Activated CD8-positive, alpha-beta T cell treated with anti-CD3 and anti-CD28 coated beads for 36 hours (primary cell): ENCODE results near the gene RPN2. TPM values are rescaled to one million over a fixed set of nuclear protein-coding genes. Genes with fewer than 3 reads are reported as not detected.

Experiments used
- ATAC-seq: fragments of 200-7000 bp; cut with Tn5 transposase; one replicate; pipeline ENCODE4 v1.10.0; 2021; ENCODE audit warnings: mild to moderate bottlenecking, moderate library complexity
- CTCF ChIA-PET: fragments of 350-600 bp; sonication (Branson Sonifier 250); formaldehyde crosslinking; loops from one replicate; lab custom pipeline; 2021; ENCODE audit warnings: antibody characterized with exemption; lab: Charles Lee
- POLR2A ChIA-PET: fragments of 350-600 bp; sonication (Branson Sonifier 250); formaldehyde crosslinking; loops from one replicate; lab custom pipeline; 2021; ENCODE audit warnings: antibody characterized with exemption; lab: Charles Lee
- DNase-seq: peaks from one replicate; pipeline ENCODE4 v3.0.0-alpha.2; 2020
- H3K27ac Mint-ChIP-seq: one replicate; pipeline ENCODE4 v1.8.0; 2021; ENCODE audit warnings: mild to moderate bottlenecking, mixed read lengths
- H3K27me3 Mint-ChIP-seq: one replicate; pipeline ENCODE4 v1.8.0; 2021; ENCODE audit warnings: mixed read lengths
- H3K36me3 Mint-ChIP-seq: one replicate; pipeline ENCODE4 v1.8.0; 2021; ENCODE audit warnings: low read depth, mixed read lengths
- H3K4me1 Mint-ChIP-seq: one replicate; pipeline ENCODE4 v1.8.0; 2021; ENCODE audit warnings: low read depth, mixed read lengths
- H3K4me3 Mint-ChIP-seq: one replicate; pipeline ENCODE4 v1.8.0; 2021; ENCODE audit warnings: mild to moderate bottlenecking, moderate library complexity, mixed read lengths
- H3K9me3 Mint-ChIP-seq: one replicate; pipeline ENCODE4 v1.8.0; 2021; ENCODE audit warnings: mixed read lengths
- intact Hi-C: fragments of 100-400 bp; cut with micrococcal nuclease; formaldehyde crosslinking; loops from one replicate; pipeline ENCODE4 v1.10.0; 2022
- total RNA-seq, 2 experiments: library from RNA; stranded (reverse); gene quantifications; one replicate each; pipeline ENCODE4 v1.2.3, GENCODE V29; 2021
- TF ChIP-seq, protein P1 (sequence below): fragments of 200-600 bp; IDR thresholded peaks from one replicate; pipeline ENCODE4 v1.8.0; 2022; ENCODE audit warnings: antibody characterized with exemption, mild to moderate bottlenecking

The RPN2 gene
- total RNA-seq, 2 experiments from 2014 or later = 103 to 107 TPM

DNA sequence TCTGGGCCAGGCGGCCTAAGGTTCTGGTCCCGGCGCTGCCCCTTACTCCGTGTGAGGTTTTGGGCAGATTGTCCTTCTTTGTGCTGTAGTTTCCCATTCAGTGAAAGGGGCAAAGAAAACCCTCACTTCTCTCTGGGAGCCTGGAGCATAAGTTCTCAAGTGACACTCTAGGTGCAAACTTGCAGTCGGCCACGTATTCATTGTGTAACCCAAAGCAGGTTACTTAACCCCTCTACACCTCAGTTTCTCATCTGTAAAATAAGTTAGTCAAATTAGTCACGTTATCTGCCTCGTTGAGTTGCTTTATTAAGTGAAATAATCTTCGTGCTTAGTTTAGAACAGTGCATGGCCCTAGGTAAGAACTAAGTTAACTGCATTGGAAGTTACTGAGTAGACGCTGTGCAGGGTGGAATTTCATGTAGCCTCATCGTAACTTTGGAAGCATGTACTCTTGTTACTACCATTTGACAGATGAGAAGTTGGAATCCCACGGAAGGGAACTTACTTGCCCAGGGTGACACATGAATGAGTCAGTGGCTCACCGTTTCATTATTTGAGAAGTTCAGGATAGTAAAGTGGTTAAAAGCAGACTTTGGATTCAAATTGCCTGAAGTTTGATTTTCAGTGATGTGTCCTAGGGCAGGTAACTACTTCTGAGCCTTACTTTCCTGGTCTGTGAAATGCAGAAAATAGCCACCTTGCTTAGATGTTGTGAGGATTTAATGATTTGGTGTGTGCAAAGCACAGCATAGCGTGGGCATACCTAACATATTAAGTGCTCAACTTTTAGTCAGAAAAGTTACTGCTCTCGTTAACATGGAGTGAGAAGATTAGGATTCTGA, 774 bp downstream of the RPN2 start:
- TF ChIP-seq, protein P1, sequence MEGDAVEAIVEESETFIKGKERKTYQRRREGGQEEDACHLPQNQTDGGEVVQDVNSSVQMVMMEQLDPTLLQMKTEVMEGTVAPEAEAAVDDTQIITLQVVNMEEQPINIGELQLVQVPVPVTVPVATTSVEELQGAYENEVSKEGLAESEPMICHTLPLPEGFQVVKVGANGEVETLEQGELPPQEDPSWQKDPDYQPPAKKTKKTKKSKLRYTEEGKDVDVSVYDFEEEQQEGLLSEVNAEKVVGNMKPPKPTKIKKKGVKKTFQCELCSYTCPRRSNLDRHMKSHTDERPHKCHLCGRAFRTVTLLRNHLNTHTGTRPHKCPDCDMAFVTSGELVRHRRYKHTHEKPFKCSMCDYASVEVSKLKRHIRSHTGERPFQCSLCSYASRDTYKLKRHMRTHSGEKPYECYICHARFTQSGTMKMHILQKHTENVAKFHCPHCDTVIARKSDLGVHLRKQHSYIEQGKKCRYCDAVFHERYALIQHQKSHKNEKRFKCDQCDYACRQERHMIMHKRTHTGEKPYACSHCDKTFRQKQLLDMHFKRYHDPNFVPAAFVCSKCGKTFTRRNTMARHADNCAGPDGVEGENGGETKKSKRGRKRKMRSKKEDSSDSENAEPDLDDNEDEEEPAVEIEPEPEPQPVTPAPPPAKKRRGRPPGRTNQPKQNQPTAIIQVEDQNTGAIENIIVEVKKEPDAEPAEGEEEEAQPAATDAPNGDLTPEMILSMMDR = no peak
- H3K27me3 Mint-ChIP-seq = no peaks in the 10 kb centered on the region
- CTCF ChIA-PET = interaction anchor here (0.6 to 8.9 kb wide), 2 partner anchors 13 to 148 kb away, joined by 3 to 123 read pairs; no protein-coding TSS in a partner anchor
- H3K36me3 Mint-ChIP-seq = peaks cover 39% of the 10 kb centered on the region
- peak overlapping the region; percentile 91 for H3K4me3 Mint-ChIP-seq
- intact Hi-C loops = no loop called here
- peaks cover 42% of the 10 kb centered on the region for H3K4me1 Mint-ChIP-seq
- DNase-seq = peak; percentile 8
- POLR2A ChIA-PET = interaction anchor here (0.7 to 2.3 kb wide), 5 partner anchors 11 to 607 kb away, joined by 3 to 30 read pairs (median 3); partner anchors contain the start of genes RBL1 and TGIF2
- H3K27ac Mint-ChIP-seq = peak overlapping the region; percentile 98
- no peaks in the 10 kb centered on the region for H3K9me3 Mint-ChIP-seq
- ATAC-seq = no peak

DNA sequence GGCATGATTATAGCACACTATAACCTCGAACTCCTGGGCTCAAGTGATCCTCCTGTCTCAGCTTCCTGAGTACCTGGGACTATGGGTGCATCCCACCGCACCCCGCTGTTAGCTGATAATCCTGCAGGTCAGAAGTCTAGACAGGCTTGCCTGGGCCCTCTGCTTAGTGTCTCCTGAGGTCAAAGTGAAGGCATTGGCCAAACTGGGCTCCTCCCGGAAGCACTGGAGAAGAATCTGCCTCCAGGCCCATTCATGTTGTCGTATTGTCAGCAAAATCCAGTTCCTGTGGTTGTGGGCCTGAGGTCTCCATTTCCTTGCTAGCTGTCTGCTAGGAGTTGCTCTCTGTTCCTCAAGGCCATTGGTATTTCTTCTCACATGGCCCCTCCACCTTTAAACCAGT, 6.6 kb downstream of the RPN2 start:
- Mint-ChIP-seq H3K4me3 (no peak overlapping the region), H3K9me3 (no peaks in the 10 kb centered on the region), H3K4me1 (peaks cover 68% of the 10 kb centered on the region), H3K27me3 (no peaks in the 10 kb centered on the region), H3K27ac (no peak overlapping the region), H3K36me3 (peaks cover 64% of the 10 kb centered on the region)
- DNase-seq = no peak
- intact Hi-C loops = no loop called here
- ChIA-PET CTCF (interaction anchor here (1.0 to 1.9 kb wide), 2 partner anchors 8 to 9 kb away, joined by 3 to 9 read pairs; no protein-coding TSS in a partner anchor), POLR2A (no interaction called here)
- TF ChIP-seq, protein P1 = no peak
- no peak for ATAC-seq

DNA sequence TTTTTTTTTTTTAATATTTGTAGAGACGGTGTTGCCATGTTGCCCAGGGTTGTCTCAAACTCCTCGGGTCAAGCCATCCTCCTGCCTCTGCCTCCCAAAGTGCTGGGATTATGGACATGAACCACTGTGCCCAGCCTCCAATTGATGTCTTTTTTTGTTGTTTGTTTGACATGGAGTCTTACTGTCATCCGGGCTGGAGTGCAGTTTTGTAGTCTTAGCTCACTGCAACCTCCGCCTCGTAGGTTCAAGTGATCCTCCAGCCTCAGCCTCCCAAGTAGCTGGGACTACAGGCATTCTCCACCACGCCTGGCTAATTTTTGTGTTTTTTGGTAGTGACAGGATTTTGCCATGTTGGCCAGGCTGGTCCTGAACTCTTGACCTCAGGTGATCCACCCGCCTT, 9.7 kb downstream of the RPN2 start:
- TF ChIP-seq, protein P1 = no peak
- peaks cover 60% of the 10 kb centered on the region for H3K36me3 Mint-ChIP-seq
- H3K9me3 Mint-ChIP-seq = no peaks in the 10 kb centered on the region
- no peak overlapping the region for H3K4me3 Mint-ChIP-seq
- CTCF ChIA-PET = interaction anchor here (1.2 to 11.3 kb wide), 3 partner anchors 9 to 13 kb away, joined by 3 to 123 read pairs (median 45); partner anchors contain the start of genes MROH8 and RPN2
- DNase-seq (no peak), ATAC-seq (no peak)
- peaks cover 65% of the 10 kb centered on the region for H3K4me1 Mint-ChIP-seq
- intact Hi-C loops = no loop called here
- no peaks in the 10 kb centered on the region for H3K27me3 Mint-ChIP-seq
- peak overlapping the region; percentile 90 for H3K27ac Mint-ChIP-seq
- POLR2A ChIA-PET = interaction anchor here (1.3 to 4.9 kb wide), 2 partner anchors 8 to 10 kb away, joined by 4 to 30 read pairs; partner anchors contain the start of genes MROH8 and RPN2

DNA sequence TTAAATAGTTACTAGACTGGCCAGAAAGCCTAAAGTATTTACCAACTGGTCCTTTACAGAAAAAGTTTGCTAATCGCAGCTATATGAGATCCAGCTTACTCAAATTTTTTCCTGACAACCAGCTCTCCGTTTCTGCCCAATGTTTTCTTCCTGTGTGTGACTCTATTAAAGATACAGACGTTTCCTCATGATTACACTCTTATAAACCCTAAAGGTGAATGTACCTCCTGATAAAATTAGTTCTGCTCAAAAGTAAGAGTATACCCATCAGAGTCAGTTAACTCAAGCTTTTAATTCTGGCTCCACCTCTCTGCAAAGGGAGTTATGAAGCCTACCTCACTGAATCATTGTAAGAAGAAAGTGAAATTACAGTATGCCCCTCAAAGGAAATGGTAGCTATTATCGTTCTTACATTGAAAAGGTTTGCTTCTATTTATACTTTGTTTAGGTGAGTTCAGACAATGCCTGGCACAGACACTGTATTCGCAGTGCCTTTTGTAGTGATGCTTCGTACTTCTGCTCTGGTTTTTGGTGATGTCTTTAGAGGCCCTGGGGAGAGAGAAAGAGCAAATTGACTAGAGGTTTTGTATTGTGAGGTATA, 10.4 kb downstream of the RPN2 start:
- DNase-seq = no peak
- Mint-ChIP-seq H3K4me3 (peak overlapping the region; percentile 31), H3K27ac (peak overlapping the region; percentile 90), H3K27me3 (no peaks in the 10 kb centered on the region), H3K4me1 (peaks cover 66% of the 10 kb centered on the region), H3K36me3 (peaks cover 58% of the 10 kb centered on the region), H3K9me3 (no peaks in the 10 kb centered on the region)
- TF ChIP-seq, protein P1 = no peak
- peak; percentile 54 for ATAC-seq
- ChIA-PET CTCF (interaction anchor here (0.8 to 11.3 kb wide), 6 partner anchors 8 to 345 kb away, joined by 3 to 123 read pairs (median 4); partner anchors contain the start of genes MROH8 and RPN2), POLR2A (interaction anchor here (1.0 to 4.9 kb wide), 3 partner anchors 8 to 99 kb away, joined by 3 to 30 read pairs (median 4); partner anchors contain the start of genes MROH8 and RPN2)
- intact Hi-C loops = loop anchor here (5.0 kb wide), 1 partner anchor 193 kb away; no protein-coding TSS in a partner anchor
